ENCODE data around the gene CELF4. TPM values are rescaled to one million over a fixed set of nuclear protein-coding genes. Genes with fewer than 3 reads are reported as not detected.

CELF4 gene
- total and polyA plus RNA-seq, 2 donors (not counting 3 experiments of a cell fraction or from before 2014, with no cell fraction given) = not detected

DNA sequence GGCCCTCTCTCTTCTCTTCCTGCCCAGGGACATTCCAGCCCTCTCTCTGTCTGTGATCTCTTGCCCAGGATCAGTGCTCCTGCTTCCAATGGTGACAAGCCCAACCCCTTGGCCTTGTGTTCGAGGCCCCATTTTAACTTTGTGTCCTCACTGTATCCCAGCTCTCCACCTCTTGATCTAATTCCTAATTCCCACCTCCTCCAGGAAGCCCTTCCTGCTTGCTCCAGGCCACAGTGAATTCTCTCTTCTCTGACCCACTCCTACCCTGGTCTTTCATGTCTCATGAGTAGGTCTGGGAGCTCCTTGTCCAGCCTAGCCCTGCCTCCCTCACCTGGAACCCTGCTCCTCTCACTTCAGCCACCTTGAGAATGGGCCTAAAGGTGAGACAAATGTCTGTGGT is 249.1 kb downstream of the CELF4 start:
- Histone ChIP-seq H3K4me3 (replicated peaks in 1 of 3; ENCODE audit: insufficient read depth in 1 of 3, low read depth in 1 of 3, low read length in 3 of 3) (no peak overlapping the region), H3K4me1 (ENCODE audit: control insufficient read depth, extremely low read depth, insufficient read depth, low read length) (no peaks in the 10 kb centered on the region), H3K27ac (ENCODE audit: insufficient read depth, low read depth, low read length) (no peak overlapping the region), H3K79me2 (ENCODE audit: control insufficient read depth, insufficient read depth, low read length) (no peaks in the 10 kb centered on the region), H3K27me3 (ENCODE audit: control insufficient read depth in 2 of 2, insufficient read depth in 2 of 2, low read length in 2 of 2) (no peaks in the 10 kb centered on the region), H3K9ac (replicated peaks; ENCODE audit: extremely low read depth, insufficient read depth, low read length) (no peak overlapping the region), H3K9me1 (replicated peaks; ENCODE audit: control insufficient read depth, extremely low read depth, insufficient read depth, low read length) (no peaks in the 10 kb centered on the region), H4K20me1 (replicated peaks; ENCODE audit: control insufficient read depth, extremely low read depth, insufficient read depth, low read length) (no peaks in the 10 kb centered on the region), H3K4me2 (ENCODE audit: insufficient read depth, low read length) (no peak overlapping the region), H2AFZ (ENCODE audit: low read depth, low read length) (no peak overlapping the region), H3K9me3 (replicated peaks; ENCODE audit: control insufficient read depth, insufficient read depth, low read length) (no peaks in the 10 kb centered on the region), H3K36me3 (ENCODE audit: control insufficient read depth in 2 of 2, extremely low read depth in 1 of 2, insufficient read depth in 2 of 2, low read length in 2 of 2) (no peaks in the 10 kb centered on the region)
- ChIA-PET POLR2A (no interaction called here), CTCF (no interaction called here)
- dilution Hi-C loops (cut with MboI; ENCODE audit: extremely low pct_ligation_motif_present, low sequenced_read_pairs) (no loop called here), intact Hi-C loops (cut with micrococcal nuclease) (no loop called here)
- no peak for TF ChIP-seq POLR2A (IDR thresholded peaks at IDR 0.05; ENCODE audit: low read depth, low read length)
- TF ChIP-seq, protein P1, sequence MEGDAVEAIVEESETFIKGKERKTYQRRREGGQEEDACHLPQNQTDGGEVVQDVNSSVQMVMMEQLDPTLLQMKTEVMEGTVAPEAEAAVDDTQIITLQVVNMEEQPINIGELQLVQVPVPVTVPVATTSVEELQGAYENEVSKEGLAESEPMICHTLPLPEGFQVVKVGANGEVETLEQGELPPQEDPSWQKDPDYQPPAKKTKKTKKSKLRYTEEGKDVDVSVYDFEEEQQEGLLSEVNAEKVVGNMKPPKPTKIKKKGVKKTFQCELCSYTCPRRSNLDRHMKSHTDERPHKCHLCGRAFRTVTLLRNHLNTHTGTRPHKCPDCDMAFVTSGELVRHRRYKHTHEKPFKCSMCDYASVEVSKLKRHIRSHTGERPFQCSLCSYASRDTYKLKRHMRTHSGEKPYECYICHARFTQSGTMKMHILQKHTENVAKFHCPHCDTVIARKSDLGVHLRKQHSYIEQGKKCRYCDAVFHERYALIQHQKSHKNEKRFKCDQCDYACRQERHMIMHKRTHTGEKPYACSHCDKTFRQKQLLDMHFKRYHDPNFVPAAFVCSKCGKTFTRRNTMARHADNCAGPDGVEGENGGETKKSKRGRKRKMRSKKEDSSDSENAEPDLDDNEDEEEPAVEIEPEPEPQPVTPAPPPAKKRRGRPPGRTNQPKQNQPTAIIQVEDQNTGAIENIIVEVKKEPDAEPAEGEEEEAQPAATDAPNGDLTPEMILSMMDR (IDR thresholded peaks at IDR 0.05; ENCODE audit: extremely low read depth in 1 of 2, insufficient read depth in 1 of 2, low read depth in 1 of 2, low read length in 2 of 2) = no peak
- TF ChIP-seq EZH2 (IDR thresholded peaks at IDR 0.05; ENCODE audit: borderline replicate concordance, low read depth, low read length, severe bottlenecking) = no peak
- TF ChIP-seq GATA2 (IDR thresholded peaks at IDR 0.05; ENCODE audit: insufficient read depth, insufficient read length, low read depth, low read length) = no peak
- no peak for FAIRE-seq
- no TSS peak for BruUV-seq (replicated peaks)
- DNase-seq (ENCODE audit: low read depth, low spot score) = no peak

DNA sequence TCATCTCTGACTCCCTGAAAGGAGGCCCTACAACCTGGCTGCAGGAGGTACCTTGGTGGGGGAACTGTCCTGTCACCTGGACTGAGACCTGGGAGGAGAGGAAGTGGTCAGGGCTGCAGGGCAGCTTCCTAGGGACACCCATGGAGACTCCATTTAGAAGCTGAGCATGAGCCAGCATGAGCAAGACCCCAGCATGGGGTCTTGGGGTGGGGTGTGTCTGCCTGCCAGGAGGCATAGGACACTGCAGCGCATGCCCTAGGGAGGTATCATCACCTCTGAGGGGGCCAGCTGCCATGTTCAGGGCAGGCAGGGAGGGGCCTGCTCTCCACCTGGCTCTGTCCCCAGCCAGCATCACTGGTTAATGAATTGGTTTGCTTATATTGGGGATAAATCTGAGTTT is 249.7 kb downstream of the CELF4 start:
- intact Hi-C loops (cut with micrococcal nuclease) = no loop called here
- no peaks in the 10 kb centered on the region for H3K9me3 ChIP-seq (replicated peaks; ENCODE audit: control insufficient read depth, insufficient read depth, low read length)
- no peak overlapping the region for H3K27ac ChIP-seq (ENCODE audit: insufficient read depth, low read depth, low read length)
- no peak overlapping the region for H3K4me3 ChIP-seq (replicated peaks in 1 of 3; ENCODE audit: insufficient read depth in 1 of 3, low read depth in 1 of 3, low read length in 3 of 3)
- H3K9ac ChIP-seq (replicated peaks; ENCODE audit: extremely low read depth, insufficient read depth, low read length) = no peak overlapping the region
- no TSS peak for BruUV-seq (replicated peaks)
- dilution Hi-C loops (cut with MboI; ENCODE audit: extremely low pct_ligation_motif_present, low sequenced_read_pairs) = no loop called here
- no peak overlapping the region for H3K4me2 ChIP-seq (ENCODE audit: insufficient read depth, low read length)
- ChIA-PET CTCF (no interaction called here), POLR2A (no interaction called here)
- H3K9me1 ChIP-seq (replicated peaks; ENCODE audit: control insufficient read depth, extremely low read depth, insufficient read depth, low read length) = no peaks in the 10 kb centered on the region
- H4K20me1 ChIP-seq (replicated peaks; ENCODE audit: control insufficient read depth, extremely low read depth, insufficient read depth, low read length) = no peaks in the 10 kb centered on the region
- no peaks in the 10 kb centered on the region for H3K79me2 ChIP-seq (ENCODE audit: control insufficient read depth, insufficient read depth, low read length)
- TF ChIP-seq FOS (IDR thresholded peaks at IDR 0.05; ENCODE audit: borderline replicate concordance, insufficient read depth, low read length) (no peak), MYC (IDR thresholded peaks at IDR 0.05; ENCODE audit: low read depth, low read length) (no peak), JUN (IDR thresholded peaks at IDR 0.05; ENCODE audit: borderline replicate concordance, insufficient read depth, insufficient read length, low read depth) (no peak), GATA2 (IDR thresholded peaks at IDR 0.05; ENCODE audit: insufficient read depth, insufficient read length, low read depth, low read length) (no peak), POLR2A (IDR thresholded peaks at IDR 0.05; ENCODE audit: low read depth, low read length) (no peak), EZH2 (IDR thresholded peaks at IDR 0.05; ENCODE audit: borderline replicate concordance, low read depth, low read length, severe bottlenecking) (no peak), POLR2AphosphoS5 (IDR thresholded peaks at IDR 0.05; ENCODE audit: insufficient read depth, low read depth, low read length) (no peak)
- TF ChIP-seq, protein P1 (IDR thresholded peaks at IDR 0.05; ENCODE audit: extremely low read depth in 1 of 2, insufficient read depth in 1 of 2, low read depth in 1 of 2, low read length in 2 of 2) = no peak
- TF ChIP-seq, protein P2, sequence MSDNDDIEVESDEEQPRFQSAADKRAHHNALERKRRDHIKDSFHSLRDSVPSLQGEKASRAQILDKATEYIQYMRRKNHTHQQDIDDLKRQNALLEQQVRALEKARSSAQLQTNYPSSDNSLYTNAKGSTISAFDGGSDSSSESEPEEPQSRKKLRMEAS (IDR thresholded peaks at IDR 0.05; ENCODE audit: insufficient read depth, insufficient read length) = no peak
- no peaks in the 10 kb centered on the region for H3K27me3 ChIP-seq (ENCODE audit: control insufficient read depth in 2 of 2, insufficient read depth in 2 of 2, low read length in 2 of 2)
- FAIRE-seq (no peak), DNase-seq (ENCODE audit: low read depth, low spot score) (no peak)
- H2AFZ ChIP-seq (ENCODE audit: low read depth, low read length) = no peak overlapping the region
- no peaks in the 10 kb centered on the region for H3K36me3 ChIP-seq (ENCODE audit: control insufficient read depth in 2 of 2, extremely low read depth in 1 of 2, insufficient read depth in 2 of 2, low read length in 2 of 2)
- no peaks in the 10 kb centered on the region for H3K4me1 ChIP-seq (ENCODE audit: control insufficient read depth, extremely low read depth, insufficient read depth, low read length)
